Islet of Langerhans (tissue), 1 donor: ENCODE results near the gene ATP11B.
A peak's percentile ranks its signal among the peaks of the same experiment; 100 is the strongest.

Experiments used
- FAIRE-seq: peaks from one replicate; lab custom pipeline; 2011; peaks lifted over from hg19 to GRCh38; lab: Jason Lieb, UNC

Gene ATP11B

GRCh38 chr3:182957226-182957625, 163.9 kb downstream of the ATP11B start:
- no peak for FAIRE-seq

- FAIRE-seq: no peak
Measured at GRCh38 chr3:182957676-182958266, 164.5 kb downstream of the ATP11B start.

- peak; percentile 83 for FAIRE-seq
Measured at GRCh38 chr3:182959474-182960350, 166.4 kb downstream of the ATP11B start.

- no peak for FAIRE-seq
Measured at GRCh38 chr3:182962166-182962565, 168.9 kb downstream of the ATP11B start.

GRCh38 chr3:182964179-182964578, 170.9 kb downstream of the ATP11B start:
- peak; percentile 13 for FAIRE-seq

GRCh38 chr3:182965861-182966366, 172.6 kb downstream of the ATP11B start:
- FAIRE-seq: no peak

GRCh38 chr3:182967218-182968204, 174.2 kb downstream of the ATP11B start:
- FAIRE-seq: no peak

GRCh38 chr3:182969277-182969676, 176.0 kb downstream of the ATP11B start:
- no peak for FAIRE-seq

- FAIRE-seq: no peak
Measured at GRCh38 chr3:182969853-182970252, 176.5 kb downstream of the ATP11B start.

GRCh38 chr3:182970811-182971418, 177.6 kb downstream of the ATP11B start:
- no peak for FAIRE-seq
